GM23338 (cell line): ENCODE results near the gene VPS37B. TPM values are rescaled to one million over a fixed set of nuclear protein-coding genes. Genes with fewer than 3 reads are reported as not detected.

Source experiments
- ATAC-seq: fragments of 200-7000 bp; cut with Tn5 transposase; 3 replicates; pipeline ENCODE4 v1.9.1; 2020
- DNase-seq: peaks from one replicate; pipeline ENCODE4 v3.0.0-alpha.2; 2015; ENCODE audit warnings: low spot score
- H2AFZ ChIP-seq: fragments of 200-600 bp; sonication (generic); 2 replicates; pipeline ENCODE4 v1.8.0; 2016; ENCODE audit warnings: antibody characterized with exemption, mild to moderate bottlenecking, moderate library complexity
- H3F3A ChIP-seq: fragments of 200-600 bp; sonication (generic); replicated peaks from 2 replicates; pipeline ENCODE4 v1.8.0; 2017; ENCODE audit warnings: antibody characterized with exemption, mixed run types, low read depth
- H3K27ac ChIP-seq: fragments of 200-600 bp; sonication (generic); 2 replicates; pipeline ENCODE4 v1.6.1; 2016; ENCODE audit warnings: low read depth
- H3K27me3 ChIP-seq: fragments of 200-600 bp; sonication (generic); 2 replicates; pipeline ENCODE4 v1.8.0; 2016; ENCODE audit warnings: mild to moderate bottlenecking, mixed run types, moderate library complexity; ENCODE audit not compliant: insufficient read depth
- H3K36me3 ChIP-seq: fragments of 200-600 bp; sonication (generic); 2 replicates; pipeline ENCODE4 v1.8.0; 2016; ENCODE audit warnings: mild to moderate bottlenecking; ENCODE audit not compliant: insufficient read depth
- H3K4me1 ChIP-seq: fragments of 200-600 bp; sonication (generic); 2 replicates; pipeline ENCODE4 v1.8.0; 2016; ENCODE audit warnings: mild to moderate bottlenecking, moderate library complexity; ENCODE audit not compliant: insufficient read depth
- H3K4me2 ChIP-seq: fragments of 200-600 bp; sonication (generic); 2 replicates; pipeline ENCODE4 v1.7.1; 2017; ENCODE audit warnings: mixed run types
- H3K4me3 ChIP-seq: fragments of 200-600 bp; sonication (generic); 2 replicates; pipeline ENCODE4 v1.6.1; 2016; ENCODE audit warnings: mixed run types
- H3K79me2 ChIP-seq: fragments of 200-600 bp; sonication (generic); replicated peaks from 2 replicates; pipeline ENCODE4 v1.8.0; 2017; ENCODE audit warnings: mild to moderate bottlenecking; ENCODE audit not compliant: insufficient read depth
- H3K9me2 ChIP-seq: fragments of 200-600 bp; sonication (generic); 2 replicates; pipeline ENCODE4 v1.8.0; 2017; ENCODE audit not compliant: insufficient read depth
- H4K20me1 ChIP-seq: fragments of 200-600 bp; sonication (generic); replicated peaks from 2 replicates; pipeline ENCODE4 v1.8.0; 2017; ENCODE audit warnings: mild to moderate bottlenecking; ENCODE audit not compliant: insufficient read depth
- H3K27ac Mint-ChIP-seq: 2 replicates; pipeline ENCODE4 v1.8.0; 2020; ENCODE audit warnings: inconsistent platforms, mild to moderate bottlenecking, moderate library complexity, mixed read lengths
- H3K27me3 Mint-ChIP-seq: 3 replicates; pipeline ENCODE4 v1.8.0; 2022; ENCODE audit warnings: low read depth, mild to moderate bottlenecking, moderate library complexity, mixed read lengths, inconsistent platforms; ENCODE audit not compliant: insufficient read depth, poor library complexity
- H3K36me3 Mint-ChIP-seq: 3 replicates; pipeline ENCODE4 v1.8.0; 2021; ENCODE audit warnings: low read depth, mild to moderate bottlenecking, inconsistent platforms, moderate library complexity, mixed read lengths
- H3K4me1 Mint-ChIP-seq: 3 replicates; pipeline ENCODE4 v1.8.0; 2020; ENCODE audit warnings: mild to moderate bottlenecking, inconsistent platforms, mixed read lengths
- H3K4me3 Mint-ChIP-seq: 3 replicates; pipeline ENCODE4 v1.8.0; 2021; ENCODE audit warnings: moderate library complexity, mild to moderate bottlenecking, inconsistent platforms, mixed read lengths
- H3K9me3 Mint-ChIP-seq: 3 replicates; pipeline ENCODE4 v1.8.0; 2020; ENCODE audit warnings: moderate library complexity, mild to moderate bottlenecking, inconsistent platforms, mixed read lengths
- CREB1 ChIP-seq: fragments of 250-450 bp; sonication (Bioruptor Pico); IDR thresholded peaks from 2 replicates; pipeline ENCODE4 v1.5.0; 2020; ENCODE audit warnings: low read depth, mild to moderate bottlenecking, moderate library complexity
- CTCF ChIP-seq, 2 experiments: fragments of 200-600 bp in 1 of 2; sonication (generic) in 1 of 2; conservative IDR thresholded peaks; 2 replicates each; pipeline versions ENCODE4 v1.5.1 to v1.6.1; 2016 to 2017; ENCODE audit warnings: antibody characterized with exemption in 2 of 2, low read depth in 2 of 2, mild to moderate bottlenecking in 2 of 2, moderate library complexity in 1 of 2
- EZH2 ChIP-seq: fragments of 200-600 bp; sonication (generic); IDR thresholded peaks from one replicate; pipeline ENCODE4 v1.8.0; 2017; ENCODE audit warnings: antibody characterized with exemption, mild to moderate bottlenecking, low read depth; ENCODE audit not compliant: unreplicated experiment
- EZH2phosphoT487 ChIP-seq: fragments of 200-600 bp; sonication (generic); IDR thresholded peaks from one replicate; pipeline ENCODE4 v1.8.1; 2018; ENCODE audit warnings: antibody characterized with exemption; ENCODE audit not compliant: unreplicated experiment
- JUNB ChIP-seq: IDR thresholded peaks from one replicate; pipeline ENCODE4 v1.6.1; 2016; ENCODE audit warnings: antibody characterized with exemption; ENCODE audit not compliant: unreplicated experiment
- POLR2AphosphoS5 ChIP-seq: IDR thresholded peaks from 2 replicates; pipeline ENCODE4 v1.6.1; 2016; ENCODE audit warnings: antibody characterized with exemption, low read depth
- REST ChIP-seq: IDR thresholded peaks from one replicate; pipeline ENCODE4 v1.6.1; 2018; ENCODE audit warnings: antibody characterized with exemption; ENCODE audit not compliant: unreplicated experiment
- ZNF331 ChIP-seq: fragments of 250-450 bp; sonication (Bioruptor Pico); IDR thresholded peaks from 2 replicates; pipeline ENCODE4 v1.5.0; 2020; ENCODE audit warnings: low read depth, mild to moderate bottlenecking, moderate library complexity
- polyA plus RNA-seq: library from polyadenylated mRNA; unstranded; fragments of >200 nt; fragmentation: Nextera tagmentation; extraction: Ambion mirVana; gene quantifications from 2 replicates; pipeline ENCODE4 v1.2.1, GENCODE V29; 2016
- total RNA-seq: library from RNA; depleted of rRNA; stranded (reverse); fragments of >200 nt; shearing (Covaris generic); gene quantifications from 2 replicates; pipeline ENCODE4 v1.2.3, GENCODE V29; 2014
- TF ChIP-seq, protein P1 (sequence below): IDR thresholded peaks from 2 replicates; pipeline ENCODE4 v1.6.1; 2016; ENCODE audit warnings: antibody characterized with exemption

VPS37B gene
- total and polyA plus RNA-seq, 2 experiments from 2014 or later, result 6.7 to 10.9 TPM

DNA sequence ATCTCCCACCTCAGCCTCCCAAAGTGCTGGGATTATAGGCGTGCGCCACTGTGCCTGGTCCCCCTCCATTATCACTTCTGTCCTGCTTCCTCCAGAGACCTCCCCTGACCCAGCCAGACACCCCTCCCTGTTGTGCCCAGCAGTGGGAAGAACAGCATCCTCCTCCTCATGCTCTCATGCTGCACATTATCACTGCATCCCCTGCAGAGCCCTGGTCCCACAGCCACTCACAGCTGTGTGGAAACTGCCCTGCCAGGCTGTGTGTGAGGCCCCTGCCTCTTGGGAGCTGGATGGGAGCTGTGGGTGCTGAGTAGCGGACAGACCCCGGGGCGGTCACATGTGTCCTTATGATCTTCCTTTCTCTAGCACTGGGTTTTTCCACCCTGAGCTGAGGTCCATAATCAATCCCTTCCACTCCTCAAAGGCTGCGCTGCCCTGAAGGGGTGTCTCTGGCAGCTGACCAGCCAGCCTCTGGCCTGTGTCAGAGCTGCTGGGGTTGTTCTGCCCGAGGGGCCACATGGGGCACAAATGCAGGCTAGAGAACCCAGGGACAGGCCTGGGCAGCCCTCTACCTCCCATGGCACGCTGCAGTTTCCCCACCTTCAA, 51.5 kb downstream of the VPS37B start:
- no peak overlapping the region for H3K27ac Mint-ChIP-seq
- ATAC-seq (no peak), DNase-seq (no peak)
- H3K4me1 ChIP-seq, result peaks cover 7% of the 10 kb centered on the region; the same call in 1 of the 2 replicates
- no peaks in the 10 kb centered on the region for H3K27me3 ChIP-seq
- H3K4me3 ChIP-seq, result no peak overlapping the region
- no peaks in the 10 kb centered on the region for H3K9me2 ChIP-seq
- no peak overlapping the region for H2AFZ ChIP-seq
- H3K9me3 Mint-ChIP-seq, result no peaks in the 10 kb centered on the region
- no peaks in the 10 kb centered on the region for H3K79me2 ChIP-seq
- H3K4me2 ChIP-seq, result no peak overlapping the region
- peaks cover 5% of the 10 kb centered on the region; the same call in 1 of the 2 replicates for H4K20me1 ChIP-seq
- peaks cover 17% of the 10 kb centered on the region for H3K4me1 Mint-ChIP-seq
- H3K36me3 ChIP-seq, result no peaks in the 10 kb centered on the region
- no peaks in the 10 kb centered on the region for H3F3A ChIP-seq
- H3K4me3 Mint-ChIP-seq, result no peak overlapping the region
- H3K27ac ChIP-seq, result no peak overlapping the region
- H3K27me3 Mint-ChIP-seq, result peaks cover 23% of the 10 kb centered on the region
- TF ChIP-seq ZNF331 (CRISPR knock-in tag), result no peak
- H3K36me3 Mint-ChIP-seq, result no peaks in the 10 kb centered on the region; the same call in 2 of the 3 replicates

- Mint-ChIP-seq H3K36me3 (no peaks in the 10 kb centered on the region), H3K4me3 (no peak overlapping the region), H3K9me3 (no peaks in the 10 kb centered on the region), H3K27ac (no peak overlapping the region), H3K4me1 (peaks cover 17% of the 10 kb centered on the region), H3K27me3 (peaks cover 23% of the 10 kb centered on the region)
- peaks cover 7% of the 10 kb centered on the region; the same call in 1 of the 2 replicates for H3K4me1 ChIP-seq
- no peak overlapping the region for H2AFZ ChIP-seq
- H3F3A ChIP-seq, result no peaks in the 10 kb centered on the region
- no peaks in the 10 kb centered on the region for H3K36me3 ChIP-seq
- no peak overlapping the region for H3K4me3 ChIP-seq
- DNase-seq (no peak), ATAC-seq (no peak)
- H3K27me3 ChIP-seq, result 0 out of 2 replicates have a peak, but pooled peaks cover 4% of the 10 kb centered on the region
- H3K27ac ChIP-seq, result no peak overlapping the region
- peaks cover under 1% of the 10 kb centered on the region; the same call in 1 of the 2 replicates for H3K79me2 ChIP-seq
- no peak overlapping the region for H3K4me2 ChIP-seq
- no peaks in the 10 kb centered on the region for H3K9me2 ChIP-seq
- H4K20me1 ChIP-seq, result peaks cover 7% of the 10 kb centered on the region
- TF ChIP-seq CREB1 (CRISPR knock-in tag), result no peak
- TF ChIP-seq EZH2phosphoT487, result no peak
- no peak for TF ChIP-seq POLR2AphosphoS5
- no peak for TF ChIP-seq JUNB
- TF ChIP-seq EZH2, result no peak
- TF ChIP-seq, protein P1, sequence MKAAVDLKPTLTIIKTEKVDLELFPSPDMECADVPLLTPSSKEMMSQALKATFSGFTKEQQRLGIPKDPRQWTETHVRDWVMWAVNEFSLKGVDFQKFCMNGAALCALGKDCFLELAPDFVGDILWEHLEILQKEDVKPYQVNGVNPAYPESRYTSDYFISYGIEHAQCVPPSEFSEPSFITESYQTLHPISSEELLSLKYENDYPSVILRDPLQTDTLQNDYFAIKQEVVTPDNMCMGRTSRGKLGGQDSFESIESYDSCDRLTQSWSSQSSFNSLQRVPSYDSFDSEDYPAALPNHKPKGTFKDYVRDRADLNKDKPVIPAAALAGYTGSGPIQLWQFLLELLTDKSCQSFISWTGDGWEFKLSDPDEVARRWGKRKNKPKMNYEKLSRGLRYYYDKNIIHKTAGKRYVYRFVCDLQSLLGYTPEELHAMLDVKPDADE, result no peak
- TF ChIP-seq REST, result no peak
- no peak for TF ChIP-seq CTCF (conservative IDR thresholded peaks at IDR 0.05; ENCODE audit: low read depth in 2 of 2)
Observed at GRCh38 chr12:122843455-122843854, 52.5 kb downstream of the VPS37B start.
